Endothelial cell of umbilical vein (primary cell): ENCODE measurements around the gene FBXO48. TPM values are rescaled to one million over a fixed set of nuclear protein-coding genes. Genes with fewer than 3 reads are reported as not detected.

Experiments
- BruUV-seq: library from RNA; stranded (reverse); fragments of 400-500 nt; replicated peaks from 2 replicates; lab custom pipeline; 2021; lab: Mats Ljungman, UMichigan
- CTCF ChIA-PET: fragments of 300-600, 350-600 bp; sonication (Branson Sonifier 250); formaldehyde crosslinking; loops from one replicate; lab custom pipeline; 2021; ENCODE audit warnings: antibody characterized with exemption, inconsistent platforms; lab: Charles Lee
- POLR2A ChIA-PET: fragments of 300-600, 350-600 bp; sonication (Branson Sonifier 250); formaldehyde crosslinking; loops from one replicate; lab custom pipeline; 2021; ENCODE audit warnings: antibody characterized with exemption, inconsistent platforms; lab: Charles Lee
- DNase-seq: peaks from one replicate; pipeline ENCODE4 v3.0.0-alpha.2; 2011; ENCODE audit warnings: low read depth, low spot score
- FAIRE-seq: peaks from 2 replicates; lab custom pipeline; 2011; peaks lifted over from hg19 to GRCh38; lab: Jason Lieb, UNC
- H2AFZ ChIP-seq: 2 replicates; pipeline ENCODE4 v1.6.0; 2012; ENCODE audit warnings: low read depth, low read length, control low read depth, inconsistent platforms
- H3K27ac ChIP-seq: 2 replicates; pipeline ENCODE4 v1.5.1; 2011; ENCODE audit warnings: low read depth, mild to moderate bottlenecking, control low read depth, low read length, moderate library complexity; ENCODE audit not compliant: insufficient read depth
- H3K27me3 ChIP-seq, 2 experiments: 2 replicates each; pipeline versions ENCODE4 v1.6.0 to v1.6.1; 2011; ENCODE audit warnings: low read length in 2 of 2, mixed read lengths in 1 of 2; ENCODE audit not compliant: control insufficient read depth in 2 of 2, insufficient read depth in 2 of 2
- H3K36me3 ChIP-seq, 2 experiments: 2 replicates in 1 of 2; 3 replicates in 1 of 2; pipeline ENCODE4 v1.5.1; 2011; ENCODE audit warnings: low read length in 2 of 2, mild to moderate bottlenecking in 1 of 2, moderate library complexity in 1 of 2; ENCODE audit not compliant: control insufficient read depth in 2 of 2, insufficient read depth in 2 of 2; ENCODE audit errors: extremely low read depth in 1 of 2
- H3K4me1 ChIP-seq: 3 replicates; pipeline ENCODE4 v1.5.1; 2011; ENCODE audit warnings: mild to moderate bottlenecking, low read length; ENCODE audit not compliant: control insufficient read depth, insufficient read depth; ENCODE audit errors: extremely low read depth
- H3K4me2 ChIP-seq: 2 replicates; pipeline ENCODE4 v1.6.1; 2011; ENCODE audit warnings: low read length, control low read depth, mixed read lengths; ENCODE audit not compliant: insufficient read depth
- H3K4me3 ChIP-seq, 3 experiments: fragments of 200-600 bp in 1 of 3; sonication (generic), shearing (Covaris generic) in 1 of 3; replicated peaks in 1 of 3; 2 replicates each; pipeline ENCODE4 v1.5.1; 2011 to 2016; ENCODE audit warnings: control low read depth in 3 of 3, low read length in 3 of 3, mild to moderate bottlenecking in 2 of 3, inconsistent platforms in 1 of 3, low read depth in 1 of 3, moderate library complexity in 1 of 3; ENCODE audit not compliant: insufficient read depth in 1 of 3
- H3K79me2 ChIP-seq: 2 replicates; pipeline ENCODE4 v1.6.0; 2012; ENCODE audit warnings: low read length, inconsistent platforms; ENCODE audit not compliant: control insufficient read depth, insufficient read depth
- H3K9ac ChIP-seq: replicated peaks from 2 replicates; pipeline ENCODE3; 2011; ENCODE audit warnings: low read length, control low read depth; ENCODE audit not compliant: insufficient read depth; ENCODE audit errors: extremely low read depth
- H3K9me1 ChIP-seq: replicated peaks from 3 replicates; pipeline ENCODE4 v1.6.0; 2011; ENCODE audit warnings: mild to moderate bottlenecking, low read length; ENCODE audit not compliant: control insufficient read depth, insufficient read depth; ENCODE audit errors: extremely low read depth
- H3K9me3 ChIP-seq: replicated peaks from 2 replicates; pipeline ENCODE4 v1.5.1; 2012; ENCODE audit warnings: low read length, inconsistent platforms; ENCODE audit not compliant: control insufficient read depth, insufficient read depth
- H4K20me1 ChIP-seq: replicated peaks from 2 replicates; pipeline ENCODE3; 2011; ENCODE audit warnings: mild to moderate bottlenecking, low read length; ENCODE audit not compliant: control insufficient read depth, insufficient read depth; ENCODE audit errors: extremely low read depth
- EZH2 ChIP-seq: IDR thresholded peaks from 2 replicates; pipeline ENCODE4 v1.6.1; 2012; ENCODE audit warnings: borderline replicate concordance, low read depth, mild to moderate bottlenecking, moderate library complexity, low read length, inconsistent platforms; ENCODE audit not compliant: severe bottlenecking
- FOS ChIP-seq: IDR thresholded peaks from 2 replicates; pipeline ENCODE4 v1.6.1; 2011; ENCODE audit warnings: mild to moderate bottlenecking, low read length, moderate library complexity, borderline replicate concordance; ENCODE audit not compliant: insufficient read depth
- GATA2 ChIP-seq: IDR thresholded peaks from 2 replicates; pipeline ENCODE4 v1.7.0; 2011; ENCODE audit warnings: low read depth, mild to moderate bottlenecking, moderate library complexity, mixed read lengths, low read length; ENCODE audit not compliant: insufficient read length, insufficient read depth
- JUN ChIP-seq: IDR thresholded peaks from 2 replicates; pipeline ENCODE4 v1.6.1; 2011; ENCODE audit warnings: borderline replicate concordance, low read depth; ENCODE audit not compliant: insufficient read length, insufficient read depth
- MYC ChIP-seq: IDR thresholded peaks from one replicate; pipeline ENCODE4 v1.6.1; 2011; ENCODE audit warnings: mild to moderate bottlenecking, low read depth, low read length
- POLR2A ChIP-seq: IDR thresholded peaks from 2 replicates; pipeline ENCODE4 v1.6.1; 2012; ENCODE audit warnings: low read depth, mild to moderate bottlenecking, control low read depth, low read length
- POLR2AphosphoS5 ChIP-seq: IDR thresholded peaks from 2 replicates; pipeline ENCODE4 v1.6.1; 2012; ENCODE audit warnings: low read depth, mild to moderate bottlenecking, control low read depth, low read length, moderate library complexity; ENCODE audit not compliant: insufficient read depth
- dilution Hi-C: fragments of 300-500 bp; cut with MboI; formaldehyde crosslinking; loops from one replicate; pipeline ENCODE4 v1.15.0; 2019; ENCODE audit warnings: low sequenced_read_pairs; ENCODE audit not compliant: extremely low pct_ligation_motif_present
- intact Hi-C: fragments of 100-400 bp; cut with micrococcal nuclease; formaldehyde crosslinking; loops from one replicate; pipeline ENCODE4 v1.10.0; 2022
- polyA plus RNA-seq, 4 experiments: library from polyadenylated mRNA; depleted of rRNA in 3 of 4; stranded (reverse) in 3 of 4; unstranded in 1 of 4; fragments of >200 nt; gene quantifications; 2 replicates each; pipeline versions ENCODE4 v1.2.1 to v1.2.3, GENCODE V29; 2011 to 2012; ENCODE audit warnings: missing spikeins in 1 of 4
- total RNA-seq: library from RNA; stranded (reverse); gene quantifications from 2 replicates; pipeline ENCODE4 v1.2.3, GENCODE V29; 2021
- TF ChIP-seq, protein P1 (sequence below), 2 donors: IDR thresholded peaks; 1 replicate in 1 of 2; 2 replicates in 1 of 2; pipeline ENCODE4 v1.5.1; 2011; ENCODE audit warnings: low read length in 2 of 2, mild to moderate bottlenecking in 2 of 2, moderate library complexity in 2 of 2, control low read depth in 1 of 2, inconsistent platforms in 1 of 2, low read depth in 1 of 2; ENCODE audit not compliant: insufficient read depth in 1 of 2; ENCODE audit errors: extremely low read depth in 1 of 2
- TF ChIP-seq, protein P2 (sequence below): IDR thresholded peaks from 2 replicates; pipeline ENCODE4 v1.6.1; 2011; ENCODE audit not compliant: insufficient read depth, insufficient read length

The FBXO48 gene
- total and polyA plus RNA-seq, 2 donors (not counting 3 experiments of a cell fraction or from before 2014, with no cell fraction given): 0.46 to 0.73 TPM

DNA sequence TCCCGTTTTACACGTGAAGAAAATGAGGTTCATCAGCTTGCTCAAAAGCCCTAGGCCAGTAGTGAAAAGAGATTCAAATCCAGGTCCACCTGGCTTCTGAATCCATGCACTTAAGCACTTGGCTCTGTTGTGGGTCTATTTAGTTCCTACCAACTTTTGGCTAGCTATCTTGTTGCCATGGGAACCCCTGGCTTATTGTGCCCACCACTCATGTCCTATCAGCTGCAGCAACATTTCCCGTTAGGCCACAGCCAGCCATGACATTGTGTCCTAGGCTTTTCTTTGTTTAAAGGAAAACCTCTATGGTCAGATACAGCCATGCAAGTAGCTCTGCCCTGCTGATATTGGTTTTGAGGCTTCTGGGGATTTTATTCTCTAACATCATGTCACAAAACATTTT, 52.2 kb downstream of the FBXO48 start:
- H4K20me1 ChIP-seq: no peaks in the 10 kb centered on the region
- H3K4me2 ChIP-seq: no peak overlapping the region
- no peaks in the 10 kb centered on the region for H3K79me2 ChIP-seq
- no peak overlapping the region for H3K27ac ChIP-seq
- no peaks in the 10 kb centered on the region for H3K9me1 ChIP-seq
- no TSS peak for BruUV-seq
- H3K4me3 ChIP-seq: no peak overlapping the region
- no peaks in the 10 kb centered on the region for H3K36me3 ChIP-seq
- POLR2A ChIA-PET: no interaction called here
- CTCF ChIA-PET: interaction anchor here (2.3 kb wide), 1 partner anchor 27 kb away, joined by 8 read pairs; no protein-coding TSS in a partner anchor
- no peaks in the 10 kb centered on the region for H3K9me3 ChIP-seq
- no peaks in the 10 kb centered on the region for H3K4me1 ChIP-seq
- TF ChIP-seq, protein P1, sequence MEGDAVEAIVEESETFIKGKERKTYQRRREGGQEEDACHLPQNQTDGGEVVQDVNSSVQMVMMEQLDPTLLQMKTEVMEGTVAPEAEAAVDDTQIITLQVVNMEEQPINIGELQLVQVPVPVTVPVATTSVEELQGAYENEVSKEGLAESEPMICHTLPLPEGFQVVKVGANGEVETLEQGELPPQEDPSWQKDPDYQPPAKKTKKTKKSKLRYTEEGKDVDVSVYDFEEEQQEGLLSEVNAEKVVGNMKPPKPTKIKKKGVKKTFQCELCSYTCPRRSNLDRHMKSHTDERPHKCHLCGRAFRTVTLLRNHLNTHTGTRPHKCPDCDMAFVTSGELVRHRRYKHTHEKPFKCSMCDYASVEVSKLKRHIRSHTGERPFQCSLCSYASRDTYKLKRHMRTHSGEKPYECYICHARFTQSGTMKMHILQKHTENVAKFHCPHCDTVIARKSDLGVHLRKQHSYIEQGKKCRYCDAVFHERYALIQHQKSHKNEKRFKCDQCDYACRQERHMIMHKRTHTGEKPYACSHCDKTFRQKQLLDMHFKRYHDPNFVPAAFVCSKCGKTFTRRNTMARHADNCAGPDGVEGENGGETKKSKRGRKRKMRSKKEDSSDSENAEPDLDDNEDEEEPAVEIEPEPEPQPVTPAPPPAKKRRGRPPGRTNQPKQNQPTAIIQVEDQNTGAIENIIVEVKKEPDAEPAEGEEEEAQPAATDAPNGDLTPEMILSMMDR (IDR thresholded peaks at IDR 0.05; ENCODE audit: extremely low read depth in 1 of 2, insufficient read depth in 1 of 2, low read depth in 1 of 2, low read length in 2 of 2): no peak
- TF ChIP-seq GATA2: no peak
- TF ChIP-seq EZH2: no peak
- no peak for TF ChIP-seq FOS
- no peak for TF ChIP-seq POLR2A
- dilution Hi-C loops: no loop called here
- H3K9ac ChIP-seq: no peak overlapping the region
- no peak for FAIRE-seq
- H2AFZ ChIP-seq: no peak overlapping the region
- intact Hi-C loops: no loop called here
- H3K27me3 ChIP-seq: peaks cover 0 to 5% of the 10 kb centered on the region in 2 experiments
- DNase-seq: no peak

GRCh38 chr2:68414452-68414851, 52.6 kb downstream of the FBXO48 start:
- Histone ChIP-seq H3K9ac (no peak overlapping the region), H3K79me2 (no peaks in the 10 kb centered on the region), H3K9me3 (no peaks in the 10 kb centered on the region), H2AFZ (no peak overlapping the region), H3K9me1 (no peaks in the 10 kb centered on the region), H3K4me2 (no peak overlapping the region), H3K4me3 (no peak overlapping the region), H4K20me1 (no peaks in the 10 kb centered on the region), H3K27me3 (peaks cover 0 to 5% of the 10 kb centered on the region in 2 experiments), H3K27ac (no peak overlapping the region), H3K4me1 (no peaks in the 10 kb centered on the region), H3K36me3 (no peaks in the 10 kb centered on the region)
- FAIRE-seq (no peak), DNase-seq (no peak)
- ChIA-PET CTCF (interaction anchor here (2.3 kb wide), 1 partner anchor 27 kb away, joined by 8 read pairs; no protein-coding TSS in a partner anchor), POLR2A (no interaction called here)
- intact Hi-C loops: no loop called here
- TF ChIP-seq, protein P2, sequence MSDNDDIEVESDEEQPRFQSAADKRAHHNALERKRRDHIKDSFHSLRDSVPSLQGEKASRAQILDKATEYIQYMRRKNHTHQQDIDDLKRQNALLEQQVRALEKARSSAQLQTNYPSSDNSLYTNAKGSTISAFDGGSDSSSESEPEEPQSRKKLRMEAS: no peak
- TF ChIP-seq, protein P1 (IDR thresholded peaks at IDR 0.05; ENCODE audit: extremely low read depth in 1 of 2, insufficient read depth in 1 of 2, low read depth in 1 of 2, low read length in 2 of 2): no peak
- TF ChIP-seq JUN (no peak), POLR2A (no peak), MYC (no peak), FOS (no peak), POLR2AphosphoS5 (no peak), EZH2 (no peak), GATA2 (no peak)
- dilution Hi-C loops: no loop called here
- no TSS peak for BruUV-seq
